K562 (cell line): Measurements from ENCODE around the gene CIP2A. TPM values are rescaled to one million over a fixed set of nuclear protein-coding genes. Genes with fewer than 3 reads are reported as not detected.

Experiments used
- ATAC-seq: fragments of 200-7000 bp; cut with Tn5 transposase; 3 replicates; pipeline ENCODE4 v1.9.1; 2020; ENCODE audit warnings: moderate library complexity
- BruUV-seq: library from RNA; stranded (reverse); fragments of 400-500 nt; replicated peaks from 2 replicates; lab custom pipeline; 2021; lab: Mats Ljungman, UMichigan
- CTCF ChIA-PET: fragments of 300-600 bp; formaldehyde crosslinking; extraction: SDS; loops from one replicate; lab custom pipeline; 2021; ENCODE audit warnings: low intra/inter-chr PET ratio; lab: Yijun Ruan, JAX
- POLR2A ChIA-PET: fragments of 300-600, 350-650 bp; sonication (Branson Sonifier 250); formaldehyde crosslinking; extraction: SDS; loops from one replicate; lab custom pipeline; 2021; ENCODE audit warnings: antibody characterized with exemption, inconsistent platforms; lab: Yijun Ruan, JAX
- DNase-seq, 4 experiments: peaks; one replicate each; pipeline versions ENCODE4 v3.0.0 to v3.0.0-alpha.2; 2011 to 2018; ENCODE audit warnings: low spot score in 3 of 4, mixed read lengths in 3 of 4; ENCODE audit errors: extremely low read depth in 1 of 4
- FAIRE-seq: peaks from 2 replicates; lab custom pipeline; 2011; peaks lifted over from hg19 to GRCh38; lab: Jason Lieb, UNC
- H2AFZ ChIP-seq: 2 replicates; pipeline ENCODE4 v1.6.0; 2011; ENCODE audit warnings: low read depth, low read length, control low read depth, inconsistent platforms
- H3K27ac ChIP-seq: fragments of 200-600 bp; 3 replicates; pipeline ENCODE4 v1.8.0; 2011; ENCODE audit warnings: low read depth, mild to moderate bottlenecking, control low read depth, inconsistent platforms, low read length, moderate library complexity, mixed read lengths; ENCODE audit errors: extremely low read depth
- H3K27me3 ChIP-seq, 2 experiments: fragments of 300-600 bp in 1 of 2; 2 replicates in 1 of 2; 3 replicates in 1 of 2; pipeline versions ENCODE4 v1.6.0 to v1.8.0; 2011; ENCODE audit warnings: inconsistent platforms in 2 of 2, low read length in 2 of 2, mild to moderate bottlenecking in 1 of 2, mixed read lengths in 1 of 2, moderate library complexity in 1 of 2; ENCODE audit not compliant: control insufficient read depth in 2 of 2, insufficient read depth in 2 of 2
- H3K36me3 ChIP-seq: fragments of 300-600 bp; 3 replicates; pipeline ENCODE4 v1.8.0; 2011; ENCODE audit warnings: mild to moderate bottlenecking, low read length, inconsistent platforms; ENCODE audit not compliant: control insufficient read depth, insufficient read depth
- H3K4me1 ChIP-seq, 2 experiments: fragments of 200-600 bp in 1 of 2; replicated peaks in 1 of 2; 2 replicates in 1 of 2; 3 replicates in 1 of 2; pipeline versions ENCODE4 v1.5.1 to v1.8.0; 2011; ENCODE audit warnings: inconsistent platforms in 2 of 2, low read length in 2 of 2, mild to moderate bottlenecking in 1 of 2, mixed read lengths in 1 of 2, moderate library complexity in 1 of 2; ENCODE audit not compliant: control insufficient read depth in 2 of 2, insufficient read depth in 2 of 2
- H3K4me2 ChIP-seq: 2 replicates; pipeline ENCODE4 v1.6.1; 2011; ENCODE audit warnings: low read length, control low read depth, inconsistent platforms, mixed read lengths; ENCODE audit not compliant: insufficient read depth
- H3K4me3 ChIP-seq: fragments of 200-600 bp; sonication (generic), shearing (Covaris generic); 2 replicates; pipeline ENCODE4 v1.5.1; 2016; ENCODE audit warnings: control low read depth, inconsistent platforms
- H3K79me2 ChIP-seq: fragments of 200-600 bp; 3 replicates; pipeline ENCODE4 v1.8.0; 2011; ENCODE audit warnings: low read length, inconsistent platforms; ENCODE audit not compliant: control insufficient read depth, insufficient read depth
- H3K9ac ChIP-seq, 2 experiments: 2 replicates each; pipeline versions ENCODE4 v1.6.0 to v1.6.1; 2011; ENCODE audit warnings: low read depth in 2 of 2, low read length in 2 of 2, control low read depth in 1 of 2, inconsistent platforms in 1 of 2, mild to moderate bottlenecking in 1 of 2, mixed read lengths in 1 of 2; ENCODE audit not compliant: insufficient read depth in 1 of 2
- H3K9me1 ChIP-seq: one replicate; pipeline ENCODE4 v1.6.0; 2011; ENCODE audit warnings: inconsistent platforms, mild to moderate bottlenecking, low read length, moderate library complexity; ENCODE audit not compliant: control insufficient read depth, insufficient read depth
- H3K9me3 ChIP-seq: replicated peaks from 2 replicates; pipeline ENCODE4 v1.5.1; 2011; ENCODE audit warnings: low read depth, low read length, inconsistent platforms; ENCODE audit not compliant: control insufficient read depth, insufficient read depth
- H4K20me1 ChIP-seq: replicated peaks from 2 replicates; pipeline ENCODE4 v1.6.1; 2011; ENCODE audit warnings: low read length, inconsistent platforms, mixed read lengths; ENCODE audit not compliant: control insufficient read depth, insufficient read depth
- ELF4 ChIP-seq: fragments of 450-650 bp; formaldehyde crosslinking; IDR thresholded peaks from 2 replicates; pipeline ENCODE4 v1.4.0; 2022; ENCODE audit warnings: missing genetic modification characterization
- FOS ChIP-seq: IDR thresholded peaks from 3 replicates; pipeline ENCODE4 v1.6.1; 2011; ENCODE audit not compliant: insufficient read length; ENCODE audit errors: extremely low read depth
- GABPB2 ChIP-seq: fragments of 250-450 bp; sonication (Bioruptor Pico); conservative IDR thresholded peaks from 2 replicates; pipeline ENCODE4 v1.5.1; 2021; ENCODE audit warnings: mild to moderate bottlenecking
- HMGN3 ChIP-seq: IDR thresholded peaks from 2 replicates; pipeline ENCODE4 v1.6.1; 2011; ENCODE audit warnings: borderline replicate concordance, low read depth, mild to moderate bottlenecking, mixed read lengths, low read length; ENCODE audit not compliant: insufficient read length; ENCODE audit errors: extremely low read depth
- KDM2B ChIP-seq: fragments of 250-450 bp; sonication (Bioruptor Pico); IDR thresholded peaks from 2 replicates; pipeline ENCODE4 v1.8.0; 2021; ENCODE audit warnings: mild to moderate bottlenecking, moderate library complexity
- KLF1 ChIP-seq: fragments of 450-650 bp; IDR thresholded peaks from 2 replicates; pipeline ENCODE4 v1.6.1; 2016; ENCODE audit warnings: missing genetic modification characterization, missing compliant biosample characterization
- KLF10 ChIP-seq: fragments of 250-450 bp; sonication (Bioruptor Pico); IDR thresholded peaks from 2 replicates; pipeline ENCODE4 v1.6.1; 2021; ENCODE audit warnings: matching md5 sums
- PURB ChIP-seq: sonication (generic); formaldehyde crosslinking; IDR thresholded peaks from 2 replicates; pipeline ENCODE4 v1.9.0; 2021; ENCODE audit warnings: low read depth, mild to moderate bottlenecking, missing genetic modification reagents
- RCOR1 ChIP-seq, 2 experiments: IDR thresholded peaks; 2 replicates each; pipeline ENCODE4 v1.6.1; 2012; ENCODE audit warnings: low read depth in 2 of 2, low read length in 2 of 2, borderline replicate concordance in 1 of 2, improper control_type of control experiment in 1 of 2
- RUNX1 ChIP-seq: sonication (generic); IDR thresholded peaks from 2 replicates; pipeline ENCODE4 v1.6.1; 2016; ENCODE audit warnings: antibody characterized with exemption, low read depth
- TEAD1 ChIP-seq, 2 experiments: fragments of 450-650 bp in 1 of 2; sonication (generic) in 1 of 2; formaldehyde crosslinking; IDR thresholded peaks; 2 replicates each; pipeline versions ENCODE4 v1.4.0 to v1.8.0; 2020 to 2022; ENCODE audit warnings: mild to moderate bottlenecking in 2 of 2, missing genetic modification reagents in 1 of 2
- ZBTB11 ChIP-seq, 3 experiments: fragments of 200-800 bp in 1 of 3; fragments of 250-450 bp in 1 of 3; fragments of 450-650 bp in 1 of 3; sonication (Bioruptor Pico) in 1 of 3; sonication (Bioruptor generic) in 1 of 3; formaldehyde crosslinking in 1 of 3; IDR thresholded peaks; 2 replicates each; pipeline versions ENCODE4 v1.6.1 to v1.8.0; 2016 to 2022; ENCODE audit warnings: mild to moderate bottlenecking in 2 of 3, missing genetic modification characterization in 2 of 3, missing compliant biosample characterization in 1 of 3, moderate library complexity in 1 of 3
- ZNF232 ChIP-seq: sonication (generic); formaldehyde crosslinking; IDR thresholded peaks from 2 replicates; pipeline ENCODE4 v1.8.0; 2022; ENCODE audit warnings: mild to moderate bottlenecking, missing genetic modification reagents
- ZNF695 ChIP-seq: fragments of 450-650 bp; formaldehyde crosslinking; IDR thresholded peaks from 2 replicates; pipeline ENCODE4 v1.4.0; 2020; ENCODE audit warnings: mild to moderate bottlenecking, moderate library complexity
- ZNF766 ChIP-seq: fragments of 200-800 bp; sonication (Bioruptor generic); conservative IDR thresholded peaks from 2 replicates; pipeline ENCODE4 v1.6.1; 2016; ENCODE audit warnings: missing genetic modification characterization, missing compliant biosample characterization
- WGBS: fragments of 100-300 bp; shearing (Covaris generic); methylation state at CpG from one replicate; pipeline ENCODE4 v1.1.6; 2016; ENCODE audit warnings: low coverage, mixed read lengths; ENCODE audit not compliant: insufficient coverage; ENCODE audit errors: missing lambda C conversion rate; 5-methylcytosine and 5-hydroxymethylcytosine counted together
- in situ Hi-C: fragments of 300-500 bp; cut with MboI; formaldehyde crosslinking; loops from 4 replicates; pipeline ENCODE4 v1.15.0; 2018; ENCODE audit warnings: inconsistent platforms, mixed read lengths
- intact Hi-C: fragments of 100-400 bp; cut with micrococcal nuclease; formaldehyde crosslinking; loops from 2 replicates; pipeline ENCODE4 v1.14.2; 2022
- polyA plus RNA-seq, 8 experiments: library from polyadenylated mRNA; depleted of rRNA in 4 of 8; stranded (reverse) in 5 of 8; unstranded in 3 of 8; fragments of >200 nt; fragmentation: Nextera tagmentation in 2 of 8; fragmentation: Illumina TruSeq in 1 of 8; extraction: Ambion mirVana in 2 of 8; extraction: Trizol in 1 of 8; gene quantifications; 2 replicates each; pipeline versions ENCODE4 v1.2.1 to v1.2.3, GENCODE V29; 2011 to 2014; ENCODE audit warnings: inconsistent platforms in 1 of 8, missing spikeins in 1 of 8
- total RNA-seq, 7 experiments: library from RNA; depleted of rRNA in 6 of 7; stranded (reverse); fragments of >200 nt in 6 of 7; fragmentation: Illumina TruSeq in 2 of 7; extraction: Trizol in 2 of 7; gene quantifications; 2 replicates each; pipeline versions ENCODE4 v1.2.1 to v1.2.3, GENCODE V29; 2011 to 2021; ENCODE audit warnings: low replicate concordance in 1 of 7
- TF ChIP-seq, protein P1 (sequence below), 2 experiments: IDR thresholded peaks in 1 of 2; conservative IDR thresholded peaks in 1 of 2; 2 replicates each; pipeline ENCODE4 v1.6.1; 2016; ENCODE audit warnings: low read depth in 2 of 2, mild to moderate bottlenecking in 1 of 2, missing compliant biosample characterization in 1 of 2, missing genetic modification characterization in 1 of 2, moderate library complexity in 1 of 2

CIP2A gene
- total and polyA plus RNA-seq, 9 of the 15 experiments (the other 6 are each of a cell fraction or from before 2014, with no cell fraction given) = 10.5 to 41.7 (median 31.5) TPM

GRCh38 chr3:108629974-108630373 is 40.7 kb upstream of the CIP2A start:
- no peaks in the 10 kb centered on the region for H3K9me3 ChIP-seq
- H3K27ac ChIP-seq = no peak overlapping the region
- no peaks in the 10 kb centered on the region for H4K20me1 ChIP-seq
- H3K79me2 ChIP-seq = no peaks in the 10 kb centered on the region
- no peaks in the 10 kb centered on the region for H3K4me1 ChIP-seq
- no peak for DNase-seq
- no peaks in the 10 kb centered on the region for H3K27me3 ChIP-seq
- ATAC-seq = no peak
- 71% methylated on average over 1 of the region's 1 CpG for WGBS
- no TSS peak for BruUV-seq
- H2AFZ ChIP-seq = no peak overlapping the region
- H3K9ac ChIP-seq = no peak overlapping the region
- POLR2A ChIA-PET = no interaction called here
- no peaks in the 10 kb centered on the region for H3K36me3 ChIP-seq
- in situ Hi-C loops (no loop called here), intact Hi-C loops (no loop called here)
- H3K9me1 ChIP-seq = no peaks in the 10 kb centered on the region
- no peak for FAIRE-seq
- CTCF ChIA-PET = no interaction called here
- H3K4me2 ChIP-seq = no peak overlapping the region
- no peak overlapping the region for H3K4me3 ChIP-seq
- TF ChIP-seq KDM2B (CRISPR knock-in tag) (no peak), HMGN3 (no peak), RCOR1 (IDR thresholded peaks at IDR 0.05; ENCODE audit: borderline replicate concordance in 1 of 2, low read depth in 2 of 2, low read length in 2 of 2) (no peak), RUNX1 (no peak), ZNF766 (no peak), ZNF695 (CRISPR knock-in tag) (no peak), PURB (no peak), GABPB2 (CRISPR knock-in tag) (no peak), ZBTB11 (CRISPR knock-in tag; IDR thresholded peaks at IDR 0.05) (no peak), ELF4 (CRISPR knock-in tag) (no peak), KLF10 (CRISPR knock-in tag) (no peak), FOS (no peak), TEAD1 (CRISPR knock-in tag; IDR thresholded peaks at IDR 0.05) (no peak), KLF1 (tag) (no peak), ZNF232 (no peak)
- TF ChIP-seq, protein P1, sequence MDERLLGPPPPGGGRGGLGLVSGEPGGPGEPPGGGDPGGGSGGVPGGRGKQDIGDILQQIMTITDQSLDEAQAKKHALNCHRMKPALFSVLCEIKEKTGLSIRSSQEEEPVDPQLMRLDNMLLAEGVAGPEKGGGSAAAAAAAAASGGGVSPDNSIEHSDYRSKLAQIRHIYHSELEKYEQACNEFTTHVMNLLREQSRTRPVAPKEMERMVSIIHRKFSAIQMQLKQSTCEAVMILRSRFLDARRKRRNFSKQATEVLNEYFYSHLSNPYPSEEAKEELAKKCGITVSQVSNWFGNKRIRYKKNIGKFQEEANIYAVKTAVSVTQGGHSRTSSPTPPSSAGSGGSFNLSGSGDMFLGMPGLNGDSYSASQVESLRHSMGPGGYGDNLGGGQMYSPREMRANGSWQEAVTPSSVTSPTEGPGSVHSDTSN (CRISPR knock-in tag; IDR thresholded peaks at IDR 0.05; ENCODE audit: low read depth) = no peak
- TF ChIP-seq, protein P1 (tag; conservative IDR thresholded peaks at IDR 0.05; ENCODE audit: low read depth) = no peak
